PC-9 (cell line): ENCODE data around the gene HOXD10. TPM values are rescaled to one million over a fixed set of nuclear protein-coding genes. Genes with fewer than 3 reads are reported as not detected.

Source experiments
- BruUV-seq: library from RNA; stranded (reverse); fragments of 400-500 nt; replicated peaks from 2 replicates; lab custom pipeline; 2021; lab: Mats Ljungman, UMichigan
- CTCF ChIA-PET: fragments of 300-600 bp; sonication (Branson Sonifier 250); formaldehyde crosslinking; loops from one replicate; lab custom pipeline; 2022; ENCODE audit warnings: antibody characterized with exemption; lab: Charles Lee
- POLR2A ChIA-PET: fragments of 300-600 bp; sonication (Branson Sonifier 250); formaldehyde crosslinking; loops from one replicate; lab custom pipeline; 2022; ENCODE audit warnings: antibody characterized with exemption; ENCODE audit not compliant: unreplicated experiment; lab: Charles Lee
- DNase-seq, 2 experiments: peaks; one replicate each; pipeline versions ENCODE4 v3.0.0 to v3.0.0-alpha.2; 2015 to 2022; ENCODE audit warnings: mixed read lengths in 1 of 2
- H2AFZ ChIP-seq: fragments of 200-600 bp; sonication (generic); 2 replicates; pipeline ENCODE4 v1.8.1; 2017; ENCODE audit warnings: antibody characterized with exemption
- H3F3A ChIP-seq: fragments of 200-600 bp; sonication (generic); 2 replicates; pipeline ENCODE4 v1.8.1; 2017; ENCODE audit warnings: antibody characterized with exemption, mild to moderate bottlenecking, low read depth; ENCODE audit not compliant: insufficient read depth
- H3K27ac ChIP-seq: fragments of 200-600 bp; sonication (generic); 2 replicates; pipeline ENCODE4 v1.6.1; 2016; ENCODE audit warnings: mixed run types
- H3K27me3 ChIP-seq: fragments of 200-600 bp; sonication (generic); 2 replicates; pipeline ENCODE4 v1.6.1; 2016; ENCODE audit warnings: low read depth, mixed run types; ENCODE audit not compliant: insufficient read depth
- H3K36me3 ChIP-seq: fragments of 200-600 bp; sonication (generic); 2 replicates; pipeline ENCODE4 v1.6.1; 2016; ENCODE audit warnings: low read depth, mixed run types
- H3K4me1 ChIP-seq: fragments of 200-600 bp; sonication (generic); replicated peaks from 2 replicates; pipeline ENCODE4 v1.6.1; 2016; ENCODE audit warnings: mixed run types; ENCODE audit not compliant: insufficient read depth
- H3K4me2 ChIP-seq: fragments of 200-600 bp; sonication (generic); 2 replicates; pipeline ENCODE4 v1.6.1; 2017; ENCODE audit warnings: mixed run types
- H3K4me3 ChIP-seq: fragments of 200-600 bp; sonication (generic); 2 replicates; pipeline ENCODE4 v1.6.1; 2016; ENCODE audit warnings: mixed run types
- H3K79me2 ChIP-seq: fragments of 200-600 bp; sonication (generic); 2 replicates; pipeline ENCODE4 v1.6.1; 2017; ENCODE audit warnings: low read depth, mixed run types
- H3K9me2 ChIP-seq: fragments of 200-600 bp; sonication (generic); 2 replicates; pipeline ENCODE4 v1.8.1; 2017; ENCODE audit warnings: mild to moderate bottlenecking; ENCODE audit not compliant: insufficient read depth
- H3K9me3 ChIP-seq: fragments of 200-600 bp; sonication (generic); 2 replicates; pipeline ENCODE4 v1.8.1; 2016; ENCODE audit warnings: low read depth; ENCODE audit not compliant: insufficient read depth
- H4K20me1 ChIP-seq: fragments of 200-600 bp; sonication (generic); 2 replicates; pipeline ENCODE4 v1.8.1; 2017; ENCODE audit not compliant: insufficient read depth
- EZH2 ChIP-seq: fragments of 200-600 bp; sonication (generic); IDR thresholded peaks from 2 replicates; pipeline ENCODE4 v1.8.0; 2017; ENCODE audit warnings: antibody characterized with exemption, low read depth
- intact Hi-C: fragments of 100-400 bp; cut with micrococcal nuclease; formaldehyde crosslinking; loops from one replicate; pipeline ENCODE4 v1.10.0; 2022; ENCODE audit not compliant: unreplicated experiment
- total RNA-seq: library from RNA; stranded (reverse); gene quantifications from 2 replicates; pipeline ENCODE4 v1.2.3, GENCODE V29; 2021
- TF ChIP-seq, protein P1 (sequence below): fragments of 200-600 bp; sonication (generic); conservative IDR thresholded peaks from 2 replicates; pipeline ENCODE4 v1.6.1; 2017; ENCODE audit warnings: mixed run types, antibody characterized with exemption, mild to moderate bottlenecking, moderate library complexity

Gene HOXD10
- total RNA-seq, 1 experiment from 2014 or later, result not detected

DNA sequence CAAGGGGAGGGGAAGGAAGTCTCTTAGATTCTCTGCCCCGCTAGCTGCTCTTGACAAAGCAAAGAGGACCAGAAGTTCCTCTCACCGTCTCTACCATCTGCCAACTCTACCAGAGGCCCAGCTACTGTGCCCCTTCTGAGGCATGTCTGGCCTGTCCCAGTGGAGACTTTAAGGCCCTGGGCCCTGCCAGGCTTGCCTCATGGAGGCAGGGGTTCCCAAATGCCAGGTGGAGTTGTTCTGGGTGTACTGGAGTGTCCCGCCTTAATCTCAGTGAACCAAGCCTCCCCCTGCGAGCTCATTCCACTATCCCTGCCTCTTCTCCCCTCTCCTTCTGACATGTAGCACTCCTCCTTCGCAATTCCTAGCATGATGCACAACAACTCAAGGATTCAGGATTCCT lies 14.7 kb upstream of the HOXD10 start:
- no peak overlapping the region for H3K27ac ChIP-seq
- H3K4me3 ChIP-seq, result no peak overlapping the region
- intact Hi-C loops, result no loop called here
- no peak overlapping the region for H3K4me2 ChIP-seq
- CTCF ChIA-PET, result no interaction called here
- no peaks in the 10 kb centered on the region for H3F3A ChIP-seq
- no peak for TF ChIP-seq EZH2
- TF ChIP-seq, protein P1, sequence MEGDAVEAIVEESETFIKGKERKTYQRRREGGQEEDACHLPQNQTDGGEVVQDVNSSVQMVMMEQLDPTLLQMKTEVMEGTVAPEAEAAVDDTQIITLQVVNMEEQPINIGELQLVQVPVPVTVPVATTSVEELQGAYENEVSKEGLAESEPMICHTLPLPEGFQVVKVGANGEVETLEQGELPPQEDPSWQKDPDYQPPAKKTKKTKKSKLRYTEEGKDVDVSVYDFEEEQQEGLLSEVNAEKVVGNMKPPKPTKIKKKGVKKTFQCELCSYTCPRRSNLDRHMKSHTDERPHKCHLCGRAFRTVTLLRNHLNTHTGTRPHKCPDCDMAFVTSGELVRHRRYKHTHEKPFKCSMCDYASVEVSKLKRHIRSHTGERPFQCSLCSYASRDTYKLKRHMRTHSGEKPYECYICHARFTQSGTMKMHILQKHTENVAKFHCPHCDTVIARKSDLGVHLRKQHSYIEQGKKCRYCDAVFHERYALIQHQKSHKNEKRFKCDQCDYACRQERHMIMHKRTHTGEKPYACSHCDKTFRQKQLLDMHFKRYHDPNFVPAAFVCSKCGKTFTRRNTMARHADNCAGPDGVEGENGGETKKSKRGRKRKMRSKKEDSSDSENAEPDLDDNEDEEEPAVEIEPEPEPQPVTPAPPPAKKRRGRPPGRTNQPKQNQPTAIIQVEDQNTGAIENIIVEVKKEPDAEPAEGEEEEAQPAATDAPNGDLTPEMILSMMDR, result no peak
- BruUV-seq, result no TSS peak
- DNase-seq, result no peak
- H4K20me1 ChIP-seq, result no peaks in the 10 kb centered on the region
- H3K9me3 ChIP-seq, result no peaks in the 10 kb centered on the region
- no peaks in the 10 kb centered on the region for H3K79me2 ChIP-seq
- H3K4me1 ChIP-seq, result peaks cover 7% of the 10 kb centered on the region; the same call in 1 of the 2 replicates
- H3K36me3 ChIP-seq, result no peaks in the 10 kb centered on the region
- no peaks in the 10 kb centered on the region for H3K9me2 ChIP-seq
- H3K27me3 ChIP-seq, result peaks cover 32% of the 10 kb centered on the region
- no peak overlapping the region for H2AFZ ChIP-seq
- POLR2A ChIA-PET, result no interaction called here

DNA sequence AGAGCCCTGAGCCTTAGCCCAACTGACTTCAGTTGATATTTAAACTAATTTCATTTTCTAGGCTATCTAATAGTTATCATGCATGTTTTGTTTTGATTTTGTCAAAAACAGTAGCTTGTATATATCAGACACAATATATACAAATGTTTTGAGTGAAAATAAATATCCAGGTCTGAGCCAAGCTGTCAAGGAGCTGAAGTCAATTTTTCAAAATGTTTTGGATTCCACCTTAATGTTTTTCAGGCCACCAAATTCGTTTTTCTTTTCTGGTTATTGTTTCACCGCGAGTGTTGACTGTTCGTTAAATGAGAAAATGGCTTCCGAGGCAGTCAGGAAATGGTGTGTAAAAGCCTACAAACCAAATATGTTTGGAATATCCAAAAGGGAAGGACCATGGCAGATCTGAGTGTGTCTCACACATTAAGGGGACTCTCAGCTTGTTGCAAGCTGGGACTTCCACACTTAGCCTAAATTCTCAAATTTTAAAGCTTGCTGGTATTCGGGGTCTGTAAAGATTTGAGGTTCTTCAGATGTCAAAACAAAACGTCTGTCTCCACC lies 14.2 kb upstream of the HOXD10 start:
- 0 out of 2 replicates have a peak, but pooled peaks cover 3% of the 10 kb centered on the region for H3K4me1 ChIP-seq
- DNase-seq, result no peak
- H4K20me1 ChIP-seq, result no peaks in the 10 kb centered on the region
- H3F3A ChIP-seq, result no peaks in the 10 kb centered on the region
- no peak overlapping the region for H2AFZ ChIP-seq
- no TSS peak for BruUV-seq
- H3K79me2 ChIP-seq, result no peaks in the 10 kb centered on the region
- no peaks in the 10 kb centered on the region for H3K9me3 ChIP-seq
- intact Hi-C loops, result no loop called here
- no peak for TF ChIP-seq EZH2
- ChIA-PET POLR2A (no interaction called here), CTCF (no interaction called here)
- H3K27ac ChIP-seq, result no peak overlapping the region
- H3K9me2 ChIP-seq, result no peaks in the 10 kb centered on the region
- H3K4me3 ChIP-seq, result no peak overlapping the region
- H3K4me2 ChIP-seq, result no peak overlapping the region
- no peaks in the 10 kb centered on the region for H3K36me3 ChIP-seq
- H3K27me3 ChIP-seq, result peaks cover 27% of the 10 kb centered on the region

DNA sequence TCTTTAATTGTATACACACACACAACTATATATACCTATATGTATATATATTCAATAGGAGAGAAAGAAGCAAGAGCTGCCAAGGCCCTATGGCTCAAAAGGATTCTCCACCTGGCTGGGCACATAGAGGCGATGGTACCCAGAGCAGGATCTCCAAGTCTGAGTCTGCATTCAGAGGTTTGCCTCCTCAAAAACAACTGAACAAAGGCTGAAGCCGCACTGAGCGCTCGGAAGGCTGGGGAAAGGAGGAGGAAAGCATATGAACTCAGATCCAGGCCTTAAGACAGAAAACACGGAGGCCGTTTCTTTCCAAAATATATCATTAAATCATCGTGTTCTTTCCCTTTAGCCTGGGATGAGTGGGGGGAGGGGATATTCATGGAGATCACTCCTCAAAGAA lies 13.4 kb upstream of the HOXD10 start:
- no peak overlapping the region for H3K4me3 ChIP-seq
- no peaks in the 10 kb centered on the region for H4K20me1 ChIP-seq
- BruUV-seq, result no TSS peak
- no peaks in the 10 kb centered on the region for H3K36me3 ChIP-seq
- TF ChIP-seq EZH2, result no peak
- TF ChIP-seq, protein P1, result no peak
- ChIA-PET CTCF (no interaction called here), POLR2A (interaction anchor here (0.6 kb wide), 1 partner anchor 791 kb away, joined by 7 read pairs; no protein-coding TSS in a partner anchor)
- peaks cover 27% of the 10 kb centered on the region for H3K27me3 ChIP-seq
- H3K4me1 ChIP-seq, result no peaks in the 10 kb centered on the region
- H3K9me3 ChIP-seq, result no peaks in the 10 kb centered on the region
- H3K27ac ChIP-seq, result no peak overlapping the region
- no peak overlapping the region for H3K4me2 ChIP-seq
- DNase-seq, result no peak
- H3K9me2 ChIP-seq, result no peaks in the 10 kb centered on the region
- H3K79me2 ChIP-seq, result no peaks in the 10 kb centered on the region
- no peak overlapping the region for H2AFZ ChIP-seq
- H3F3A ChIP-seq, result no peaks in the 10 kb centered on the region
- intact Hi-C loops, result no loop called here
